HG02798 (cell line): ENCODE measurements around the gene MAN2A2.
"Not testable (repeated sequence)": the region's sequence is repeated elsewhere in the genome, so short reads cannot be mapped to it uniquely, and the experiment has no call there.

Source experiments
- ATAC-seq: cut with Tn5 transposase; IDR thresholded peaks from one replicate; pipeline ENCODE4 v1.9.1; 2021; ENCODE audit warnings: mild to moderate bottlenecking; ENCODE audit not compliant: unreplicated experiment, poor library complexity

The MAN2A2 gene

DNA sequence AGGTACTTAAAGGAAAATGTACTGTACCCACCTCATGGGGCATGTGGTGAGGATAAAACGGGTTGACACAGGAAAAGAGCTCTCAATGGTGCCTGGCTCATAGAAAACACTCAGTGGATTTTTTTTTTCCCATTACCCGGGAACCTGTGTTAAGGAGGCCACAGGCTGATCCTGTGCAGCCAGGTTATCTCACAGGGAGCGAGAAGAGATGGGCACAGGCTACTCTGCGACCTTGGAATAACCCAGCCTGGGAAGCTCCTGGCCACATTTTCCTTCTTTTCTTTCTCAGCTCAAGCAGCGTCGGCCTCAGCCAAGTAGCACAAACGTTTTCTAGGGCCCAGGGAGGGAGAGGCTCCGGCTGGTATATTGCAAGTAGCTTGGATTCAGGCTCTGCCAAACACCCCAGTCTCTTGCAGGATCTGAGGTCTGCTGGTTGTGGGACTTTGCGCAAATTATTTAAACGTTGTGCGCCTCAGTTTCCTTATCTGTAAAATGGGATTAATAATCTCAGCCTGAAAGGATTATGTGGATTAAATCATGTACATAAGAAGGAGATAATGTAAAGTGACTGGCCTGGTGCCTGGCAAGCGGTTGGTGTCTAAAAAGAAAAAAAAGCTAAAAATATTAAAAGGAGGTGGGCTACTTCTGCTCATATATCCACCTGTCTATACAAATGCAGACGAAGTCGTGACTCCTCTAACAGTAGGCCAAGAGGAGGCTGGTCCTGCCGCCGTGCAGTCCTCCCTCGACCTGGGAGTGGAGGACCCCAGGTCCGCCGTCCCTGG is 32.6 kb upstream of the MAN2A2 start:
- peak; percentile 21 for ATAC-seq

- peak; percentile 34 for ATAC-seq
These were observed 31.9 kb upstream of the MAN2A2 start for GRCh38 chr15:90871139-90871715.

DNA sequence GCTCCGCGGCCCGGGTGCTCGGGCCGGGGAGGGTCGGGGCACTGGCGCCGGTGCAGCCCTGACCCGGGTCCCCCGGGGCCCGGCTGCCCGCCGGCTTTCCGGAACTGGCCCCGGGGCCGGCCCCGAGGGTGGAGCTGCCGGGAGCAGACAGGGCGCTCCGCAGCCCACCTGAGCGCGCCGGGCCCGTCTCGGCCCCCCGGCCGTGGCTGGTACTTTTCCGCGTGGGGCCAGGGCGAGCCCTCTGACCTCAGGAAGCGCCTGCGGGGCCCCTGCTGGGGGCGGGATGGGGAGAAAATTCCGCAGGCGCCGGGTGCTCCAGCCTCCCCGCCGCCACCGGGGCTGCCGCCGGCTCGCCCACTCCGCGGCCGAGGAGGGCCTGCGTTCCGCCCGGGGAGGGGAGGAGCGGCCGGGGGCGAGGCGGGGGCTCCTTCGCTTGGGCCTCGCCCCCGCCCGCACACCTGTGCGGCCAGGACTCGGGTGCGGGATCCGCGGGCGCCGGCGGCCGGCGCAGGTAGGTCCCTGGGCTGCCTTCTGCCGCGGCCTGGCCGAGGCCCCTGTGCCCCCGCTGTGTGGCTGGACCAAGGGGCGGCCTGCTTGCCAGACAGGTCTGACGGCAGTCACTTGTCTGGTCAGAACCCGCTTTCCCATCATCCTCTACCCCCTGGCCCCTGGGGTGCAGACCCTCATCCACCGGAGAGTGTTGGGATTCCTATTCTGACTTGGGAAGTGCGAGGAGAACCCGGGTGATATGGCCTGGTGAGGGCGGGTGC is 31.2 kb upstream of the MAN2A2 start:
- ATAC-seq: peak; percentile 32

GRCh38 chr15:90872486-90873184 is 30.5 kb upstream of the MAN2A2 start:
- peak; percentile 26 for ATAC-seq

DNA sequence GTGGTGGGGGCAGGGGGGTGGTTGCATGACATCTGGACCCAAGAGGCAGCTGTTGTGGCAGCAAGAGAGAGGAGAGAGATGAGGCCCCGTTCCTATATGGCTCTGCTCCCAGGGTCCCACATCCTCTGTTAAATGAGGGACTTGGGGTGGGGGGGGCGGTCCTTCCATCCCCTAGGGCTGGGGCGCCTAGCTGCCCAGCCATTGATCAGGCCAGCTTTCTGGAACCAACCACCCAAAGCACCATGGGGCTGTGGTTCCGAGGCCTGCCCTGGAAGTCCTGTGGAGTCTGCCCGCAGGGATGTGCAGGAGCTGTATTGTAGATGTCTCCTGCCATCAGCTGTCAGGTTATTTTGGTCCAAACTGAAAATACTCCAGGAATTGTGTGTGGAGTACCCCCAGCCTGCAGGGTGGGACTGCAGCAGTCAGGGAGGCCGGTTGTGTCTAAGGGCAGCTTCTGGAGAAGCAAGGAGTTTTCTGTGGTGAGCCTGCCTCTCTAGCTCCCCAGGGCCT is 29.6 kb upstream of the MAN2A2 start:
- no peak for ATAC-seq

DNA sequence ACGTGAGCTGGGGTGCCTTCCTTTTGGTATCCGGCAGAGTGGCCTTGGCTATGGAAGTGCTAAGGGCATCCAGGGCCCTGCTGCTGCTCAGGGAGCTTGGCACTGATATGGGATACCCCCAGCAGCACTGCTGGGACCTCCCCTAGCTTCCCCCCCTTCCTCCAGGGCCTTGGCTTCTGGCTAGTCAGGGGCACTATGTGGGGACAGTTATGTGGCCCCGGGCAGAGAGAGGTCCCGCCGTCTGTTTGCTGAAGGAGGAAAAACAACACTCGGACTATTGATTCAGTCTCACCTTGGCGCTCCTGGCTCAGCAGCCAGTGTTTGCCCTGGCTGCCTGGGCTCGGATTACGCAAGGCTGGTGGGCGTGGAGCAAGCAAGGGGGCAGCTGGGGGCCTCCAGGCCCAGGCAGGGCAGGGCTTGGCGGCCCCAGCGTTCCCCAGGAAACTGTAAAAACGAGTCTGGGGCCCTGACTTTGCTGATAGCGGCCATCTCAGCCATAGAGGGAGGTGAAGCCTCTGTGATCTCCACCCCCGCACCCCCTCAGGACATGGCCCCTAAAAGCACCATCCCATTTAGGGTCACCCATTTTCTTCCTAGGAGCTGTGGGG is 29.0 kb upstream of the MAN2A2 start:
- ATAC-seq: no peak

- not testable (repeated sequence) for ATAC-seq
These were observed 28.1 kb upstream of the MAN2A2 start for GRCh38 chr15:90874986-90875385.

GRCh38 chr15:90875549-90875981 is 27.5 kb upstream of the MAN2A2 start:
- ATAC-seq: no peak

GRCh38 chr15:90876046-90876445 is 27.1 kb upstream of the MAN2A2 start:
- ATAC-seq: no peak

DNA sequence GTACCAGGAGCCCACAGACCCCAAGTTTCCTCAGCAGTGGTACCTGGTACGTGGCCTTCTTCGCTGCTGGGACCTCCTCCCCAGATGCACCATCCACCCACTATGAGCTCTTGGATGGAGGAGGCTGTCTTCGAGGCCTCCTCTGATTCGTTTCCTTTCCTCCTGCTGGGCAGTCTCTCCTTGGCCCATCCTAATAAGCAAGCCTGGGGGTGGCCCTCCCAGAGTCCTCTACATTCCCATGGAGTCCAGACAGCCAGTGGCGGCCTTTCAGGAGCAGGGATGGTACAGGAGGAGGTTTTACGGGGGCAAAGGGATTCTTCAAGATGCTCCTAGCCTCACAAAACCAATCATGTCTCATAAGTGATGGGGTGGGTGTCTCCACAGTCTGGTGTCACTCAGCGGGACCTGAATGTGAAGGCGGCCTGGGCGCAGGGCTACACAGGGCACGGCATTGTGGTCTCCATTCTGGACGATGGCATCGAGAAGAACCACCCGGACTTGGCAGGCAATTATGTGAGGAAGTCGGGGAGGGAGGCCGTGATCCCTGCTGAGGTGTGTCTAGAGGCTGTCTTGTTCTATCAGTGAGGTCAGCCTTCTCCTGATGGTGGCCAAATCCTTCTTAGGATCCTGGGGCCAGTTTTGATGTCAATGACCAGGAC is 26.5 kb upstream of the MAN2A2 start:
- ATAC-seq: no peak

DNA sequence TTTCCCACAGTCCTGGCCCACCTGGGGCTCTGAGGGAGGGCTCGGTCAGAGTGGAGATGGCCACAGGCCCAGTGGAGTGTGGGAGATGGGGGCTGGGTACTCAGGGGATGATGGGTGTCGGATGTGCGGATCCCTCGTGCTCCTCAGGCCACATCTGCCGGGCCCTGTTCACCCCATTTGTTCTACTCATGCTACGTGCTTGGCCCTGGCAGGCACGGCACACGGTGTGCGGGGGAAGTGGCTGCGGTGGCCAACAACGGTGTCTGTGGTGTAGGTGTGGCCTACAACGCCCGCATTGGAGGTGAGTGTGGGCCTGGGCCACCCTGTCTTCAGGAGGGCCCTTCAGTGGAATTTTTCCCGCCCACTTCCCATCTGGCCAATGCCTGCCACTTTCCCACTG is 25.8 kb upstream of the MAN2A2 start:
- ATAC-seq: no peak

DNA sequence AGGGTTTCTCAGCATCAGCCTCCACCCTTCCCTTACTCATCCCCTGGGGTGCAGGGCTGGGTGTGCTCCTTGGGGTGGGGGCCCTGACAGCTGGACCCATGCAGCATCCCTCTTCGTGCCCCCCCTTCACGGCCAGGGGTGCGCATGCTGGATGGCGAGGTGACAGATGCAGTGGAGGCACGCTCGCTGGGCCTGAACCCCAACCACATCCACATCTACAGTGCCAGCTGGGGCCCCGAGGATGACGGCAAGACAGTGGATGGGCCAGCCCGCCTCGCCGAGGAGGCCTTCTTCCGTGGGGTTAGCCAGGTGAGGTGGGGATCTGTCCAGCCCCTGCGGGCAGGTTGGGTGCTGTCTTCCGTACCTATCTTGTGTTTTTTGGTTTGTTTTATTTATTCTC is 25.1 kb upstream of the MAN2A2 start:
- no peak for ATAC-seq

DNA sequence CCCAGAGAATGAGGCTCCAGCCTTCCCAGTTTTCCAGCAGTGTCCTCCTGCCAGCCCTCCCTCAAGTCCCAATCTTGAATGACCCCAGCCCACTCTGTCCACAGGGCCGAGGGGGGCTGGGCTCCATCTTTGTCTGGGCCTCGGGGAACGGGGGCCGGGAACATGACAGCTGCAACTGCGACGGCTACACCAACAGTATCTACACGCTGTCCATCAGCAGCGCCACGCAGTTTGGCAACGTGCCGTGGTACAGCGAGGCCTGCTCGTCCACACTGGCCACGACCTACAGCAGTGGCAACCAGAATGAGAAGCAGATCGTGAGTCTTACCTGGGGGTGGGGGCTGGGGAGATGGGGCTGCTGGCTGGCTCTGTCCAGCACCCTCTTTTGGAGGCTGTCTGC is 24.4 kb upstream of the MAN2A2 start:
- ATAC-seq: no peak

- no peak for ATAC-seq
These were observed 23.3 kb upstream of the MAN2A2 start for GRCh38 chr15:90879730-90880366.

GRCh38 chr15:90880381-90881145 is 22.5 kb upstream of the MAN2A2 start:
- ATAC-seq: no peak

DNA sequence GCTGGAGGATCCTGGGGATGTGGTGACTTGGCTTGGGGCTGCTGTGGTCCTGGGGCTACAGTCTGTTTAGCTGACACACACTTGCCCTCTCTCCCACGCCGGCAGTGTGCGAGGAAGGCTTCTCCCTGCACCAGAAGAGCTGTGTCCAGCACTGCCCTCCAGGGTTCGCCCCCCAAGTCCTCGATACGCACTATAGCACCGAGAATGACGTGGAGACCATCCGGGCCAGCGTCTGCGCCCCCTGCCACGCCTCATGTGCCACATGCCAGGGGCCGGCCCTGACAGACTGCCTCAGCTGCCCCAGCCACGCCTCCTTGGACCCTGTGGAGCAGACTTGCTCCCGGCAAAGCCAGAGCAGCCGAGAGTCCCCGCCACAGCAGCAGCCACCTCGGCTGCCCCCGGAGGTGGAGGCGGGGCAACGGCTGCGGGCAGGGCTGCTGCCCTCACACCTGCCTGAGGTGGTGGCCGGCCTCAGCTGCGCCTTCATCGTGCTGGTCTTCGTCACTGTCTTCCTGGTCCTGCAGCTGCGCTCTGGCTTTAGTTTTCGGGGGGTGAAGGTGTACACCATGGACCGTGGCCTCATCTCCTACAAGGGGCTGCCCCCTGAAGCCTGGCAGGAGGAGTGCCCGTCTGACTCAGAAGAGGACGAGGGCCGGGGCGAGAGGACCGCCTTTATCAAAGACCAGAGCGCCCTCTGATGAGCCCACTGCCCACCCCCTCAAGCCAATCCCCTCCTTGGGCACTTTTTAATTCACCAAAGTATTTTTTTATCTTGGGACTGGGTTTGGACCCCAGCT is 21.7 kb upstream of the MAN2A2 start:
- no peak for ATAC-seq

- ATAC-seq: no peak
These were observed 21.0 kb upstream of the MAN2A2 start for GRCh38 chr15:90881978-90882721.
